HG03045 (cell line): ENCODE results near the gene NDC1.
A peak's percentile ranks its signal among the peaks of the same experiment; 100 is the strongest.
"Not testable (repeated sequence)": the region's sequence is repeated elsewhere in the genome, so short reads cannot be mapped to it uniquely, and the experiment has no call there.

Experiments used
- ATAC-seq: cut with Tn5 transposase; IDR thresholded peaks from one replicate; pipeline ENCODE4 v1.9.1; 2021; ENCODE audit warnings: mild to moderate bottlenecking, moderate library complexity; ENCODE audit not compliant: unreplicated experiment

The NDC1 gene

DNA sequence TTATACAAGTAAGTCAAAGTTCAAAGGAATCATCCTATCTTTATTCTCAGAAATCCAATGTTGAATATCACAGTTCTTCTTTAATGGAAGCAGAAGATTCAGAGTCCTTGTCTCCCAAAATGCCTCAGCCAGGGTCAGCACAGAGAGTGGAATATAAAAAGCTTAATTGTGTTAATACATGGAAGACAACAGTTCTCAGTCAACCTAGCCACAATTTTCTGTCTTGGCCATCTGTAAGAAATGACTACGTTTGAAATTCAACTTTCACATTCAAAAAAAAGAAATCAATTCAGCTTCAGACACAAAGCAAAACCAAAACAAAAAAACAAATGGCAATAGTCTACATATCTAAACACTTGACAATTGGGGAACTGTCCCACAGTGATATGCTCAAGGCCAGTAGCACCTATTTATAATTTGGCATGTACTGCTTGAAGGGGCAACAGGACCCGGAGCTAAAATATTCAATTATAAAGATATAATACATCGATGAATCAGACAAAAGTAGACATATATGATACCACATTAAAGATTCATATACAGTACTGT, 71.8 kb downstream of the NDC1 start:
- ATAC-seq = no peak

DNA sequence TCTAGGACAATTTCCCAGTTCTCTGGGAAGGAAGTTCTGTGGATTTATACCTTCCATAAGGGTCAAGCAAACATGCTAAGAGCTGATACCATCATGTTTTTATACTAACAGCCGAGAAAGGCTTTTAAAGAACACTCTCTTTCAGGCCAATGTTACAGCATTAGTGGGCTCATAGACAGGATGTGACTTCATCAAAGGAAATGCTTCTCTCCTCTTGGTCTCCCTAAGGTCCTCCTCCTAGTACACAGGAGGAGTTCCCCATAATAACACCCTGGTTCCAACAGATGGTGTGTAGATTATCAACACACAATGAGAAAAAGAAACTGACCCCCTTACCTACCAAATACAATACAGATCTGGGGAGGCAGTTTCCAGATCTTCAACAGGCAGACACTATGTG, 72.4 kb downstream of the NDC1 start:
- ATAC-seq = no peak

DNA sequence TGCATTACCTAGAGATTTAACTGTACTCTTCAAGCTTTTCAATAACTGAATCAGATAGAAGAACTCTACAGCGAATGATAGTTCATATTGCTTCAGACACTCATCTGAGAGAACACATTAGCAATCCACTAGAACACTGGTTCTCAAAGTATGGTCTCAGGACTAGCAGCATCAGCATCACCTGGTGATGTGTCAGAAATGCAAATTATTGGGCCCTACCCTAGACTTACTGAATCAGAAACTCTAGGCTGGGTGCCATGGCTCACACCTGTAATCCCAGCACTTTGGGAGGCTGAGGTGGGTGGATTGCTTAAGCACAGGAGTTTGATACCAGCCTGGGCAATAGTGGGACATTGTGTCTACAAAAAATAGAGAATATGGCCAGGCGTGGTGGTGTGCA, 74.2 kb downstream of the NDC1 start:
- ATAC-seq = no peak

DNA sequence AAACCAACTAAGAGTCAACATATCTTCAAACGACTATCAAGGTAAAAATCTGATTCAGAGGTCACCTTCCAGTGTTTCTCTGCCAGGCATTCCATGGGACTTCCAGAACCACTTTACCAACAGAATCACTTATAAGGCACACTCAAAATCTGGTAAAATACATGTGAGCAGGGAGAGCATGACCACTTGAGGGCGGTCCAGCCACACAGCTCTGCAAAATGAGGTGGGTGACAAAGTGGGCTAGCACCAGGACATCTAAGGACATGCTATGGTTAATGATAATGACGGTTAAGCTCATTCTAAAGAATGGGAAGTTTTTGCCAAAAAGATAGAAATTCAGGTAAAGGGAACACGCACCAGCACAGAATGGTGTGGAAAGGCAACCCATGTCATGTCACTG, 74.6 kb downstream of the NDC1 start:
- ATAC-seq = no peak

DNA sequence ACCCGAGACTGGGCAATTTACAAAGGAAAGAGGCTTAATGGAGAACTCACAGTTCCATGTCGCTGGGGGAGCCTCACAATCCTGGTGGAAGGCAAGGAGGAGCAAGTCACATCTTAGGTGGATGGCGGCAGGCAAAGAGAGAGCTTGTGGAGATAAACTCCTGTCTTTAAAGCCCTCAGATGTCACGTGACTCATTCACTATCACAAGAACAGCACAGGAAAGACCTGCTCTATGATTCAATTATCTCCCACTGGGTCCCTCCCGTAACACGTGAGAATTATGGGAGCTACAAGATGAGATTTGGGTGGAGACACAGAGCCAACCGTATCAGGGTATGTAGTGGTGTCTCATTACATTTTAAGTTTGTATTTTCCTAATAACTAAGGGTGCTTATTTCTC, 77.6 kb downstream of the NDC1 start:
- not testable (repeated sequence) for ATAC-seq

DNA sequence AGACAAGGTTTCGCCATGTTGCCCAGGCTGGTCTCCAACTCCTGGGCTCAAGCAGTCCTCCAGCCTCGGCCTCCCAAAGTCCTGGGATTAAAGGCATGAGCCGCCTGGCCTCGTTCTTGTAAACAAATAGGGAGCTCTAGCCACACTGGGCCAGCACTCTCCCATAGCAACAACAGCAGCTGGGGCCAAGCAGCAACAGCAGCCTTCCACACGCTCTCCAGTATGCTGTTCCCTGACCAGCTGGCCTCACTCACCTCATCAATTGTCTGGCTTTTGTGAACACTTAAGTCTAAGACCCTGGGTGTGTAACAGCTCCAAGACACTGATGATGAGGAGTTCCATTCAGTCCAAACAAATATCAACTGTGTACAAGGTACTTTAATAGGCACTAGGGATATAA, 82.2 kb downstream of the NDC1 start:
- no peak for ATAC-seq

DNA sequence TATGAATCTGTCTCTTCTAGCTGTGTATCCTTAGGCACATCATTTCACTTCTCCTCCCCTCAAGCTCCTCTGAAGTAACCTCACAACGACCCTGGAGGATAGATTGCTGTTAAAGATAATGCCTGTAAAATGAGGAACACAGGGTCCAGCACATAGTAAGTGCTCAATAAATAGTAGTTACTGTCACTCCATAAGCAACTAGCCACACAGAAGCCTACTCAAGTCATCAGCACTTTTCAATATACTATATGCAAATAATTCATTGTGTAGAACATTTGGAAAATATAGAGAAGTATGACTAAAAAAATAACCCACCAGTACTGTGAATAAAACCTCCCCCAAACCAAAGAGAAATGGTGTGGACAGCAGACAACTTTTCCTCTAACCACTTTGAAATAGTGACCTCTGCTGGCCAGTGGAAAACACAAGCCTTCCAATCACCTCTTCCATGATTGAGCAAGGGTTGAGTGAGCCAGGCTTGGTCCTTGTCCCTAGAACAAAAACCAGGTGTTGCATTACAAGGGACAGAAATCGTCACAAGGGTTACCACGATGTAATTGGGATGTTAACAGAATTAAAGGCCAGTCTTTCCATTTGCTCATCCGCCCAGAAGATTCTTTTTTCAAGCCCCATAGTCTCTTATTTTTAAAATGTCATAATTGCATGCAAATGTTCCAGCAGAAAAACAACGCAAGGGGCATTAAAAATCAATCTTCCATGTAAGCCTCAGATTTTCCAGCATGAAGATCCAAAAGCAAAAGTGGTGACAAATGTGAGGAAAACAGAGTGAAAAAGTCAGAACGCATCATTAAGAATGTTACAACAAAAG, 83.4 kb downstream of the NDC1 start:
- ATAC-seq = no peak

DNA sequence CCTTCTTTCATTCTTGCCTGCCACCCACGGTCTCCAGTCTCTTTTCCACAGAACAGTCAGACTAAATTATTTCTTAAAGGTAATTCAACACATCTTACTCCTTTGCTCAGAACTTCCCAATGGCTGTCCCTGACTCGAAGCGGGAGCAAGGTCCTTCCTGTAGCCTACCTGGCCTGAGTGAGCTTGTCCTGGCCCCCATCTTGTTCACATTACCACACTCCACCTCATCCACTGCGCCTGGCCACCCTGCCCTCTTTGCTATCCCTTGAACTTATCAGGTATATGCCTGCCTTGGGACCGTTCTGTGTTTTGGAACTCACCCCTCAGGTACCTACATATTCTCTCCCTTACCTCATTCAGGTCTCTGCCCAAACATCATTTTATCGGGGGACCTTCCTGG, 85.8 kb downstream of the NDC1 start:
- ATAC-seq = no peak

DNA sequence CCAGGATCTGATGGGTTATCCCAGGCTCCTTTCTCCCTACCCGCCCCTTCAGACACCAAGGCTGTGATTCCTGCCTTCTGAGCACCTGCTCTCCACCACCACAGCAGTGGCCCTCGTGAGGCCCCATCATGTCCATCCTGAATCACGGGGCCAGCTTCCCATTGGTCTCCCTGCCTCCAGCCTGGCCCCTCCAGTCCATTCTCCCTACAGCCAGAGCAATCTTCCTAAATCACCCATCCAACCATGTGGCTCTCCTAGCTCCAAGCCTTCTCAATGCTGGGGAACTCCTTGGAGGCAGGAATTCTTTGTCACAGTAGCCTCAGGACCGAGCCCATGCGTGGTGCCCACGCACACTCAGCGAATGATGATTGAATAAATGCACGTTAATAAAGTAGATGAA, 90.3 kb downstream of the NDC1 start:
- ATAC-seq = no peak

DNA sequence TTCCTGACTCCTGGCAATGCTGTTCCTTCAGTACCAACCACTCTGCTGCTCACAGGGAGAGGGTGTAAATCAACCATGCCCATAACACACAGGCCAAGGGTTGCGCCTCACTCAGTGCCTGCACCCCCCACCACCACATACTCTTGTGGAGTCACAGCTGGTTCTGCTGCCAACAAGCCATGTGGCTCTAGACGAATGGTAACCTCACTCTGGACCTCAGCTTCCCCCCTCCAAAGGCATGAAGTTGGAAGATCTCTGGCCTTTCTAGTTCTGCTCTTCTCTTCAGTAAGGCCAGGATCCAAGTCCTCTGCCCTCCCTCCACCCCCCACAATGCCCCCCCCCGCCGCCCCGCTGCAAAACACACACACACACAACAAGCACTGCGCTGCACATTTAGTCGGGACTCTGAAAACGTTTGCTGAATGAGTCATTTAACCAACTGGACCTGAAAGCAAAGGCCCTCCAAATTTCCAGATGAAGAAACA, 97.4 kb downstream of the NDC1 start:
- no peak for ATAC-seq

DNA sequence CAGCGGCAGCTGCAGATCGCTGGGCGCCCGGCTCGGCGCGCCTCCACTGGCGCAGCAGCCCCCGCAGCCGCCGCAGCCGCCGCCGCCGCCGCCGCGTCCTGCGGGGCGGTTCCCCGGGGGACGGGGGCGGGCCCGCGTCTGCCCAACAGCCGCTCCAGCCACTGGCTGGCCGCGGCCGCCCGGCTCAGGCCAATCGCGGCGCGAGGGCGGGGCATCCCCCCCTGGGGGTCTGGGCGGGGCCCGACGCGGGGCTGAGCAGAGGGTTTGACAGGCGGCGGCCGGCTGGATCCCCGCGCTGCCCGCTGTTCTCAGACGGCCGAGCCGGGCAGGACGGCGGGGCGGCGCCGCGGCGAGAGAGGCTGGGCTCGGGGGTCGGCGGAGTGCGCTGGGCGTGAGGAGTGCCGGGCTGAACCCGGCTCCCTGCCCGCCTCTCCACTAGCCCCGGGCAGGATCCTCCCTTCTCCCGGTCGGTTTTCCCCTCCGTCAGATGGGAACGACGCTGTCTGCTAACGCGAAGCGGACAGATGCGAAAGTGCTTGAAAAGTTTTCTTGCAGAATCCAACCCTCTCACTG, 98.9 kb downstream of the NDC1 start, which contains the start of gene GLIS1:
Gene GLIS1, minus strand, starts transcription at position 56 of the 573 bp plus-strand sequence. CDS start 1,100 bp downstream, outside the sequence.
- ATAC-seq = peak; percentile 95

DNA sequence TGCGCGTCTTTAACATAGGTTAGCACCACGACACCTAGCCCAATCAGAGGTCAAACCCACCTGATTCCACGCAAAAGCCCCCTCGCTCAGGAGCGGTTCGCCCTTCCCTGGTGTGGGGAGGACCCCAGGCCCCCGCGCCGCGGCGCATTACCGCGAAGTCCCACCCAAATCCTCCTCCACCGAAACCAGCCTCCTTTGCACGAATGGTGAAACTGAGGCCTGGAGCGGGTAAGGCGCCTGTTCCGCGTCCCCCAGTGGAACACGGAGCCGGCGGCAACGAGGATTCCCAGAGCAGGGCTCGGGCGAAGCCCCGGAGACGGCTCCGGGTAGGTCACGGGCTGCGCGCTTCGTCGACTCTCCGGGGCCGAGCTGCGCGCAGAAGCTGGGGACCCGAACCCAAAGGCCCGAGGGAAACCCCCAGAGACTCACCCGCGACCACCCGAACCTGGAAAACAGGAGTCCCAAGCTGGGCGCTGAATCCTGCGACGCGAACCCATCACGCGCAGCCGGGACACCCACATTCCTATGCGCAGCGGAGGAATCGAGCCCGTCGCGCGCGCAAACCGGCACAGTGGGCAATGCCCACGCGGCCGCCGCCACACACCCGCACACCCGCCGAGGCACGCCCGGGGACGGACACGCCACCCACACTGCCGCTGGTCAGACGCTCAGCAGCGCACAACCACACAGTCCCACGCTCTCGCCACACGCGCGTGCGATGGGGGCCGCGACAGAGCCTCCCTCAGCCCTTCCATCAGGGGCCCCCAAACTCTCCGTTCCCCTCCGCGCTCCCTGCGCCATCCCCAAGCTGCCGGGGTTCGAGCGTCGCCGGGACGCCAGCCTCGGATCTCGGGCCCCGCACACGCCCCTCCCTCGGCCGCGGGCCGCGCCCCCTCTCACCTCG, 99.6 kb downstream of the NDC1 start:
- ATAC-seq = peak; percentile 17

DNA sequence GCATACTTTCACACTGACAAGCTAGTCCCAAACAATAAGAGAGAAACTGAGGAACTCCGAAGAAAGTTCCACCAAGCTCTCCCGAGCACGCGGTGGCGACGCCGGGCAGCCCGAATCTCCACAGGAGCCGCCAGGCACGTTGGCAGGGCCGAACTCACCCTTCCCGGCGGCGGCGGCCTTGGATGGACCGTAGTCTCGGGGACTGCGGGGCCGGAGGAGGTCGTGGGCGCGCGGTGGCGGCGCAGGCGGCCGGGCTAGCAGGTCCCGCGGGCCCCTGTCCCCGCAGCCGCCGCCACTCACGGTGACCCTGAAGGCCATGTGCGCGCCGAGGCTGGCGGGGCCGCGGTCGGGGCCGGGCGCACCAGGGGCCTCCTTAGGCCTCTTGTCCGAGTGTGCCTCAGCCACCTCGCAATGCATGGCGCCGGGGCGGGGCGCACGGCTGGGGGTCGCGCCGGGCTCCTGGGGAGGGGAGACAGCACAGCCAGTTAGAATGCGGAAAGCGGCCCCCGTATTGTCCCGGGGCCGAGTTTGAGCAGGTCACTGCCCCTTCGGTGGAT, 100.4 kb downstream of the NDC1 start:
- ATAC-seq = no peak

DNA sequence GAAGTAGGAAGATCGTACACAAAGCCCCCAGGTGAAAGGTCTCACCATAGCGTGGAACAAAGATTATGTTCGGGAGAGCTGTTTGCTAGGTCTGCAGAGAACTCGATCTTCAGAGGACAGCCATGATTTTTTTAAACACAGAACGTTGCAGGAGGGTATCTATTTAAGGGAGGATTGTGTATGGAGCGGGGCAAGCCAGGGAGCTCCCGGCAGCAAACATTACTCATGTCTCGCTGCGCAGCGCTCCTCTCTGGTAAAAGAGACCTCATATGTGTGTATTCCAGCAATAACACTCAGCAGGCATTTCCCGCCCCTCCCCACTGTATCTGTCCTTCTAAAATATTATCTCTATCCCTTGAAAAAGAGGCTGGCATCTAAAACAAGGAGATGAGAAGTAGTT, 101.8 kb downstream of the NDC1 start:
- ATAC-seq = no peak

DNA sequence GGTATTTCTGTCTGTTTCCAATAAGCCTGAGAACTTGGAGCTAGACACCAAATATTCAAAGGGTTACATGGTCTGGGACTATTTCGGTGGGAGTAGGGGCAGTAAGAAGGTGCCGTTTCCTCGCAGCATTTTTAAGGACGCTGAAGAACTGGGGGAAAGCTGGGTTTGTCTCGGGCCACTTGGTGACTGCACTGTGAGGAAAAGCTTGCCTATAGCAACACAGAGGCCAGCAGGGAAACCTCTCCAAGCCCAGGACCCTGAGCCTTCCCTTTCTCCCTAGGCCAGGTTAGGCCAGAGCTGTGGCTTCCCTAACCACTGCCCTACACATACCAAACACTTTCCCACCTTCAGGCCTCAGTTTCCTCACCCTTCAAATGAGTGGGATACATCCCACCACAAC, 102.4 kb downstream of the NDC1 start:
- ATAC-seq = no peak

DNA sequence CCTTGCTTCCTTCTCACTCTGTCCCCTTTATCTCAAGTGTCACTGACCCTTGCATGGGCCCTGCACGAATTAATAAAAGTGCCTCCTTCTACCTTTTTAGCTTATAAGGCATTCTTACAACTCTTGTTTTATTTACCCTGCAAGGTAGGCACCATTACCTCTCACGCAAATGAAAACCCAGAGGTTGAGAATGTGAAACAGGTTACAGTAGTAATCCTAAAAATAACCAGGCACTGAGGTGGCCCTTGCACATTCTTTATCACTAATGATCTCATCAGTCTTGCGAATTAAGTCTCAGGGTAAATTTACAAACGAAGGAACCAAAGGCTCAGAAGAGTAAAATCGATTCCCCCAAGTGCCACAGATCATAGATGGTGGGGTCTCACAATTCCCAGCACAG, 102.8 kb downstream of the NDC1 start:
- ATAC-seq = no peak

DNA sequence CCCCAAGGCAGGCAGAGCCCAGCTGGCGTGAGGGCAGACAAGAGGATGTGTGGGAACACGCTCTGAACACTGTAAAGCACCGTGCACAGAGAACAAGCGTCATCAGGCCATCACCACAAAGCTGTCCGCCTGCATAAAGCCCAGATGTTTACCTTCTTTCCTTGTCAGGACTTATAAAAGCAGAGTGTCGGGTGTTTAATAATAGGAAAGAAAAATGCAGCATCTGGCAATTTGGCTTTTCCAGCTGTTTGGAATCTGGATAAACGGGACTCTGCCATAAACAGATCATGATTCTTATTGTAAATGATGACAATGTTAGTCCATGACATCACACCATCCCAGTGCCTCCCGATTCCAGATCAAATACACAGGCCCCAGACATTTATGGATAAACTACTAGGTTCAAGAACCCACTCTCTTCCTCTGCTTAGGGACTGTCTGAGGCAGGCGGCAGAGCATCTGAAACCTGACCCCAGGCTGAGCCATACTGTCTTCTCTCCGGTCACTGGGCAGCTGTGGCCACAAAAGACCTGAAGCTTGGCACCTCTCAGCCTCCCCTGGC, 103.4 kb downstream of the NDC1 start:
- ATAC-seq = no peak

DNA sequence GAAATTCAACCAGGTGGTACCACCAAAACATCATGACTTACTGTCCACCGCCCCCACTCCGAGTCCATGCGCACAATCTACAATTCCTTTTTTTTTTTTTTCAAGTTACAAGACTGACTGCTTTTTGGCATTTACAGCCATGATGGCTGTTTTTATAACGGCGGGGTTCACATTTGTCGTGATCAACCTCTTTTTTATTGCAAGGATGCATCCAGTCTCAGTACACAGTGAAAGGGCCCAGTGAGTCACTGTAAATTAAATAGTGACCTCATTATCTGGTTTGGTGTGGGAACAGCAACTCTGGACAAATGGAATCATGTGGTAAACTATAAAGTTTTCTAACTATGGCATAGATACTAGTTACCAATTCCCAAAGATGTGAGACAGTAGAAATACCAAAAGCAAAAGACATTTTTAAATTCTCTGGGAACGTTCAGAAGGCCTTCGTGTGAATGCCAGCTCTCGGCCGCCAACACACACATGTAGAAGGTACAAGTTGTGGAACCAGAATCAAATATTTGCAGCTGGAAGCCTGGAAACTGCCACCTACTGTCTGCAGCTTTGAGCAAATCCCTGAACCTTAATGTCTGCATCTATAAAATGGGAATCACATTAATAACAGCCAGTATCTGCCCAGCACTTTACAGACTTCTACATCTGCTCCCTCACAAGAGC, 104.0 kb downstream of the NDC1 start:
- ATAC-seq = no peak

DNA sequence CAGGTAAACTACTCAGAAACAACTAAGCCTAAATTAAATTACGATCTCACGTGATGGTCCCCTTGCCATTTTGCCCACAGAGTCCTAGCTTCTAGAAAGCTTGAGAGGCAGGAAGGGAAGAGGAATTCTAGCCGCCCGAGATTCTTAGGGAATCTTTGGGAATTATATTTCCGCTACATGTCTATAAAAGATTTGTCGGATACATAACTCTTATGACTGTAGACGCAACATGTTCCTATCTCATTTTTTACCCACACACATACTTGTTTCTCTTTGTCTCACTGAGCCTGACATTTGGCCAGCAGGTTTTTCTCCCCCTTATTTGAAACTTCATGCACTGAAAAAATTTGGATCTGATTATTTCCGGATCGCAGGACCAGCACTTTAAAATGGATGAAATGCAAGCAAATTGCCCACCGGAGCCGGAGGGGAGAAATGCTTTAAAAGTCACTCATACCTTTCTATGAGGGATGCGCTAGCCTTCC, 104.6 kb downstream of the NDC1 start:
- no peak for ATAC-seq

DNA sequence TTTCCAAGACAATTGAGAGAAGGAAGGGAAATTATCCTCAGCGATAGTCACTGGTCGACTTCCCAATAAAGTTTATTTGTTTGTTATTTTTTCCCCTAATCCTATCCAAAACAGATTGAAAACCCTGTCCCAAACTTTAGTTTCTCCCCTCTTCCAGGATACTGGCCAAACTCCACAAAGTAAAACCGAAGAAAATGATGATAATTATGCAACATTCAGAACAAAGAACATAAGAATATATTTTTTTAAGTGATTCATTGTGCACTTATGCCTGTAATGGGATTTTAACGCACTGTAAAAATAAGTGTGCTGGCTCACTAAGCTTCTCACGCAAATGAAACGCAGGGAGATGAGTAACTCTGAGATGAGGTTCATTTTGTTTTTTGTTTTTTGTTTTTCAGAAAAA, 105.2 kb downstream of the NDC1 start:
- no peak for ATAC-seq
